Measurements from ENCODE around the gene SYNE1.

The SYNE1 gene

GRCh38 chr6:152404936-152405595 is 232.1 kb downstream of the SYNE1 start:
- no peak overlapping the region for H2AFZ ChIP-seq (ENCODE audit: low read depth, low read length, severe bottlenecking)
- no peaks in the 10 kb centered on the region for H3K9me2 ChIP-seq (replicated peaks; ENCODE audit: insufficient read depth, low read length)
- H3K9me3 ChIP-seq (ENCODE audit: insufficient read depth, low read length): no peaks in the 10 kb centered on the region
- no peak overlapping the region for H3K9ac ChIP-seq (ENCODE audit: low read length)
- TF ChIP-seq EZH2phosphoT487 (conservative IDR thresholded peaks at IDR 0.05; ENCODE audit: low read length) (no peak), CTCF (IDR thresholded peaks at IDR 0.05; ENCODE audit: insufficient read depth, low read length, poor library complexity, severe bottlenecking) (no peak)
- H3K4me3 ChIP-seq (ENCODE audit: insufficient read depth, low read length, poor library complexity, severe bottlenecking): no peak overlapping the region
- H3K4me2 ChIP-seq (ENCODE audit: low read depth, low read length, poor library complexity, severe bottlenecking): no peak overlapping the region
- no peaks in the 10 kb centered on the region for H3K36me3 ChIP-seq (ENCODE audit: low read length)
- H3F3A ChIP-seq (ENCODE audit: insufficient read depth): no peaks in the 10 kb centered on the region
- no peaks in the 10 kb centered on the region for H4K20me1 ChIP-seq (ENCODE audit: low read depth, low read length)
- no peaks in the 10 kb centered on the region for H3K79me2 ChIP-seq (ENCODE audit: insufficient read depth, low read length)
- no peak overlapping the region for H3K27ac ChIP-seq (ENCODE audit: low read depth, low read length)
- H3K27me3 ChIP-seq (ENCODE audit: low read length): no peaks in the 10 kb centered on the region

- TF ChIP-seq EZH2phosphoT487 (conservative IDR thresholded peaks at IDR 0.05; ENCODE audit: low read length) (no peak), CTCF (IDR thresholded peaks at IDR 0.05; ENCODE audit: insufficient read depth, low read length, poor library complexity, severe bottlenecking) (no peak)
- Histone ChIP-seq H3K27ac (ENCODE audit: low read depth, low read length) (no peak overlapping the region), H3K4me2 (ENCODE audit: low read depth, low read length, poor library complexity, severe bottlenecking) (no peak overlapping the region), H2AFZ (ENCODE audit: low read depth, low read length, severe bottlenecking) (no peak overlapping the region), H3K9ac (ENCODE audit: low read length) (no peak overlapping the region), H3K4me3 (ENCODE audit: insufficient read depth, low read length, poor library complexity, severe bottlenecking) (no peak overlapping the region), H3F3A (ENCODE audit: insufficient read depth) (no peaks in the 10 kb centered on the region), H3K9me2 (replicated peaks; ENCODE audit: insufficient read depth, low read length) (no peaks in the 10 kb centered on the region), H3K79me2 (ENCODE audit: insufficient read depth, low read length) (no peaks in the 10 kb centered on the region), H4K20me1 (ENCODE audit: low read depth, low read length) (no peaks in the 10 kb centered on the region), H3K36me3 (ENCODE audit: low read length) (no peaks in the 10 kb centered on the region), H3K27me3 (ENCODE audit: low read length) (no peaks in the 10 kb centered on the region), H3K9me3 (ENCODE audit: insufficient read depth, low read length) (no peaks in the 10 kb centered on the region)
These were observed 232.9 kb downstream of the SYNE1 start for GRCh38 chr6:152404086-152404857.

GRCh38 chr6:152402791-152403190 is 234.4 kb downstream of the SYNE1 start:
- Histone ChIP-seq H3K27me3 (ENCODE audit: low read length) (no peaks in the 10 kb centered on the region), H3F3A (ENCODE audit: insufficient read depth) (no peaks in the 10 kb centered on the region), H2AFZ (ENCODE audit: low read depth, low read length, severe bottlenecking) (no peak overlapping the region), H3K27ac (ENCODE audit: low read depth, low read length) (no peak overlapping the region), H4K20me1 (ENCODE audit: low read depth, low read length) (no peaks in the 10 kb centered on the region), H3K9me3 (ENCODE audit: insufficient read depth, low read length) (no peaks in the 10 kb centered on the region), H3K79me2 (ENCODE audit: insufficient read depth, low read length) (no peaks in the 10 kb centered on the region), H3K36me3 (ENCODE audit: low read length) (no peaks in the 10 kb centered on the region), H3K9ac (ENCODE audit: low read length) (no peak overlapping the region), H3K4me3 (ENCODE audit: insufficient read depth, low read length, poor library complexity, severe bottlenecking) (no peak overlapping the region), H3K4me2 (ENCODE audit: low read depth, low read length, poor library complexity, severe bottlenecking) (no peak overlapping the region), H3K9me2 (replicated peaks; ENCODE audit: insufficient read depth, low read length) (no peaks in the 10 kb centered on the region)
- no peak for TF ChIP-seq CTCF (IDR thresholded peaks at IDR 0.05; ENCODE audit: insufficient read depth, low read length, poor library complexity, severe bottlenecking)
- TF ChIP-seq EZH2phosphoT487 (conservative IDR thresholded peaks at IDR 0.05; ENCODE audit: low read length): no peak

Measured in SU-DHL-6 (cell line).